GM15510 (cell line): ENCODE data around the gene PCNX4.

ENCODE experiments used
- POLR2A ChIP-seq: IDR thresholded peaks from 3 replicates; pipeline ENCODE4 v1.6.1; 2011; ENCODE audit warnings: borderline replicate concordance; ENCODE audit not compliant: insufficient read length; ENCODE audit errors: extremely low read depth

PCNX4 gene

DNA sequence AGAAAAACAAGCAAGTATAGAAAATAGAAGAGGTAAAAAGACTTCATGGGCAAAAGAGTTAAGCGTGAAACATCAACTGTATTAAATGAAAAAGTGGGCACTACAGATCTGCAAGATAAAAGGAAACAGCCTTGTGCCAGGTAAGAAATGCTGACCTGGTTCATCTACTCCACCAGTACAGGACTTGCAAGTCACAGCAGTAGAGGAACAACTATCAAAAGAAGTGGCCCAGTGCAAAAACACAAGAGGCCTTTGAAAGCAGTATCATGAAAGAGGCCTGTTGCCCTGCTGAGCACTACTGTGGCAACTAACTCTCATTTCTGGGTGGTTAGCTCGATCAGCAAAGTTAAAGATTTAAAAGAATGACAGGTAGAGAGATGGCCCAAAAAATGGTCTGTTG, 62.9 kb downstream of the PCNX4 start:
- no peak for TF ChIP-seq POLR2A

DNA sequence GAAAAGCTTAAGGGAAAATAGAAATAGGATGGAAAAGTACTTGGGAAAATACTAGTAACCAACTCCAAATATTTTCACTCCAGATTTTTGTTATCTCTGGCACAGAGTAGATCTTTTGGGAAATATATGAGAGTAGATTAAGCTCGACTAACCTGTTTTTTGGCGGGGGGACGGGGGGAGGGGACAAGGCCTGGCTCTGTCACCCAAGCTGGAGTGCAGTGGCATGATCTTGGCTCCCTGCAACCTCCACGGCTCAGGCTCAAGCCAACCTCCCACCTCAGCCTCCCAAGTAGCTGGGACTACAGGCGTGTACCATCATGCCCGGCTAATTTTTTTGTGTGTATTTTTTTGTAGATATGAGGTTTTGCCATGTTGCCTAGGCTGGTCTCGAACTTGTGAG, 68.7 kb downstream of the PCNX4 start:
- TF ChIP-seq POLR2A: no peak

DNA sequence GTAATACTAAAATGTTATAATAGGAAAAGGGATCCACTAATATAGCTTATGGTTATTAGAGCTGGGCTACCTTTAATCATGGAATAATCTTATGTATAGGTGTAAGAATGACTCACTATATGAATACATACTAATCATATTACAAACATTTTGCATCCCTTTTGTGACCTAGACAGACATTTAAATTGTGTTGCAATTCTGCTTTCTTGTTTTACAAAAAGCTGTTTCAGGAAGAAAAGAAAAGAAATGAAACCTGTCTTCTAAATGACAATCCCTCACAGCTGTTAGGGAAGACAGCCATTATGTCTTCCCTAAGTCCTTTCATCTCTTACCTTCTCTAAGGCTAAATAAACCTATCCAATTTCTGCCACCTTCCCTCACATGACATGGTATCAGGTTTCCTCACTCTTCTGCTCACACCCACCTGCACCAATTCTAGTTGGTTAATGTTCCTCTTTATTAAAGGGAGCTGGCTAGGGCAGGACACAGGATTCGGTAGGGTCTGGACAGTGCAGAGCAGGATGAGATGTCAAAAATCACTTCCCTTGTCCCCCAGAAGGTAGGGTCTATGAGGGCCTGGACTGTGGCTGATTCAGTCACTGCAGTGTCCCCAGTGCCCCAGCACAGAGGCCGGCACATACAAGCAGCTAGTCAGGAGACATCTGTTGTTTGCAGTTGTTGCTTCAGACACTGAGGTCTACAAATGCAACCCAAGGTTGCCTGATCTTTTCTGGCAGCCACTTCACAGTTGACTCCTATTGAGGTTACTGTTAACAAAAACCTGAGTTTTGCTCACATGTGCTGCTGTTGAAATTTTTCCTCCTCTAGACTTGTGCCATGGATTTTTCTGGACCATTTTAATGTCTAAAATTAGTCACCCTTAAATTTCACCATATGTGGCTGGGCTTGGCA, 69.7 kb downstream of the PCNX4 start:
- no peak for TF ChIP-seq POLR2A

DNA sequence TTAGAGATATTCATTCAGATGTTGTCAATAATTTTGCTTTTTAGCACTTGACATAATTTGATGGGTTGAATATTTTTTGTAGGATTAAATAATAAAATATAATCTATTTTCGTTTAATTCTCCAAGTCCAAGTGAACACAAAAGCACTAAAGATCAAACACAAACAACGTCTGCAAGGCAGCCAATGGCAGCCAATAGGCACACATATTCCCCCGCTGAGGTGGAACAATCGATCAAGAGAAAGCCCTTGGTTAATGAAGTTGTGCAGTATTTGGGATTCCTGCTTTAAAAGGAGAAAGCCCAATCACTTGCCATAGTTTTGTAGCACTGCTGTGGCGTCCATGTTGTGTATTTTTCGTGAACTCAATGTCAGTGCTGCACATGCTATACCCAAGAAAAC, 72.0 kb downstream of the PCNX4 start:
- no peak for TF ChIP-seq POLR2A

DNA sequence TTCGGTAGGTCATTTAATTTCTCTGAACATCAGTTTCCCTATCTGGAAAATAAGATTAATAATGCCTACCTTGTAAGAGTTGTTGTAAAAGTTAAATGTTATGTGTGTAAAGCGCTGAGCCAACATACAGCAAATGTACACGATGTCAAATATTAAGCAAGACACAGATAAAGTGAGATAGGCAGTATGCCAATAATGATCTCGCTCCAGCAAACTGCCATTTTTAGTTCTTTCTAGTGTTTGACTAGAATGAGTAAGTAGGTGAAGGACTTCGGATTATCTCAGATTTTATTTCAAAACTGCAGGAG, 72.6 kb downstream of the PCNX4 start:
- no peak for TF ChIP-seq POLR2A

DNA sequence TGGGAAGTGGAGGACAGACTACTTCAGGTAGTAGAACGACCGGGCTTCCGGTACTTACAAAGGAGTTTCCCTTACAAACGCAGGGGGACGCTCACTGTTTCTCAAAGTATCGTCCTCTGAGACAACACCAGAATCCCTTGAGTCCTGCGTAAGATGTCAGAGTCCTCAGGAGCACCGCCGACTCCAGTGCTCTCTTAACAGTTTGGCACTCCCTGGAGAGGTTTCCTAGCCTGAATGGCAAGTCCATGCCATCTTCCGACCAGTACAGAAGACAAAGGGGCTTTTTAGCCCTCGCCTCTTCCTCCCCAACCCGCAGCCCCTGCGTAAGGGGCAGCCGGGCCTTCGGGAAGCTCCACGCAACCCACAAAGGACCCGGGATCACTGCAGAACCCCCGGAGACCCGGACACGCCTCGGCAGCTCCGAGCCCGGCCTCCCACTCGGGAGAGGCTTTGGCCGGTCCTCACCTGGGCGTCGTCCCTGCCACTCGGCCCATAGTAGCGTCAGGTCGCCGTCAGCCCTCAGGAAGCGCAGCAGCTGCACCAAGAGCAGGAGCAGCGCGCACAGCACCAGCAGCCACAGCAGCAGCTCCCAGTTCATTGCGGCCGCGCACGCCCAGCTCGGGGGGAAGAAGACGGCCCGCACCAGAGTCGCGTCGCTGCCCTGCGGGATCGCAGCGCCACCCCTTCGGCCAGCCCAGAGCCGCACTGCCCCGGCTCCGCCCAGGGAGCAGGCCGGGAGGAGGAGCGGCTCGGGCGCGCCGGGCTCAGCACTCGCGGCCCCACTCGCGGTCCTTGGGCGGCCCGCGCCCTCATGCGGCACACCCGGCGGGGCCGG, 73.2 kb downstream of the PCNX4 start, which contains the start of gene DHRS7:
TSS of gene DHRS7 (minus strand) at position 687 of the 835 bp plus-strand sequence. CDS start at position 598, 89 bp downstream.
- TF ChIP-seq POLR2A: peak; percentile 72

DNA sequence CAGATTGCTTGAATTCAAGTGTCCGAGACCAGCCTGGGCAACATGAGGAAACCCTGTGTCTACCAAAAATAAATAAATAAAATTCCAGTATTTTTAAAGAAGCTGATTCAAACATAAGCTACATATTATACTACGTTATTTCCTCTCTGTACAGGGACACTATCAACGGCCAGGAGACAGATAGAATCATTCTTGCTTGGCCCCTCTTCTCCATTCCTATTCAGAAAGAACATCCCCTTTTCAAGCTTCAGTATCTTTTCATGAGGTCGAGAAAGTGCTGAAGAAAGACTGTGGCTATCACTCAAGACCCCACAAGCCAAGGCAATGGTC, 73.8 kb downstream of the PCNX4 start:
- TF ChIP-seq POLR2A: no peak

DNA sequence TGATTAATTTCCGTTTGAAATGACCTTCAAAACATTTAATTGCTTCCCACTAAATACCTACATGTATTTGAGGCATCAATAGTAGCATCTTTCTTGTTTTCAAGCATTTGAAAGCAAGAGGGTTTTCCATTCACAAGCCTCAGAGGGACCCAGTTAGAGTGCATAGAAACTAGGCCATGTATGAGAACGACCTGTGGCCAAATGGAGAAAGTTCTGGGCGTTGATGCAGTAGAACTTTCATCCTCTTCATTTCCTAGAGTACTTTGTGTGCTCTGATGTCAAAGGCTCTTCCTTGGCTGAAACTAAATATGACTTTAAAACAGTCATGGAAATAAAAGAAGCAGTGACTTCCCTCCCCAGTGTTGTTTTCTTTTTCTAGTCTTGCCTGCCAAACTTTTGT, 74.4 kb downstream of the PCNX4 start:
- no peak for TF ChIP-seq POLR2A

DNA sequence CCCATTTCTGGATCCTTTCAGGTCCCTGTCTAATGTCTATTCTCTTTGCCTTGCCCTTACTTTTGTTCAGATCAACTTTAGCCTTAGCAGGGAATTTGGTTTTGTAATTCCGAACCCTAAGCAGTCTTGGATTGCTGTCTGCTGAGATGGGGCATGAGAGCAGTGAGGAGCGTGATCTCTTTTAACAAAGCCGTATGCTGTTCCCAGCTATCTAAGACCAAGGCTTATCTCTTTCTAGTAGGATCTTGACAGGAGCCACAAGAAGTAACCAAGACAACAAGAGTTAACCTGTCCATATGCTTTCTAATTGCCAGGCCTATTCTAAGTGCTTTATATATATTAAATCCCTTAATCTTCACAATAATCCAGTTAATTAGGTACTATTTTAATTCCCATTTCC, 78.0 kb downstream of the PCNX4 start:
- no peak for TF ChIP-seq POLR2A

DNA sequence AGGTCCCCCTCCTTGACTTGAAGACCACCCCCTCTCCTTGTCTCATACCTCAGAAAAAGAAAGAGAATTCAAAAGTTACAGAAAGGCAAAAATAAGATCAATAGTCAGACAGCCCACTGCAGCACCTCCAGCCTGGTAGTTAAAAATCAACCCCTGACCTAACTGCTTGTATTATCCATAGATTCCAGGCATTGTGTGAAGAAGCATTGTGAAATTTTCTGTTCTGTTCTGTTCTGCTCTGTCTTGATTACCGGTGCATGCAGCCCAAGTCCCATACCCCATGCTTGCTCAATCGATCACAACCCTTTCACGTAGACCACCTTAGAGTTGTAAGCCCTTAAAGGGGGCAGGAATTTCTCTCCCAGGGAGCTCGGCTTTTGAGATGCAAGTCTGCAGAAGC, 79.2 kb downstream of the PCNX4 start:
- TF ChIP-seq POLR2A: no peak

DNA sequence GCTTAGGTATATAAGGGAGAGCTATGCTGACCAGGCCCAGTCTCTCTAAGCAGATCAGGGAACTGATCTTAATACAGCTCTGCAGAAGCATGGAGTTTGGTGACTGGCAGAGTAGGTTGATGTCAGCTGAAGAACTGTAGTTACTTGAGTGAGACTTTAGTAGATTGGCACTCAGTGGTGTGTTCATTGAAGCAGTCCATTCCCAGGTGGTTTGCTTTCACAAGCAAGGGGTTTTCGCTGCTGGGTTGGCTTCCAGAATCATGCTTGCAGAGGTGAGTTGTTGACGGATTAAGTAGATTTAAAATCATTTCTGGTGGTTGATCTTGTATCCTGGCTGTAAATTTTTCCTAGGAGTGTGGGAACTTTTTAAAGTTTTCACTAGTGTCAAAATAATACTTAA, 80.0 kb downstream of the PCNX4 start:
- no peak for TF ChIP-seq POLR2A

DNA sequence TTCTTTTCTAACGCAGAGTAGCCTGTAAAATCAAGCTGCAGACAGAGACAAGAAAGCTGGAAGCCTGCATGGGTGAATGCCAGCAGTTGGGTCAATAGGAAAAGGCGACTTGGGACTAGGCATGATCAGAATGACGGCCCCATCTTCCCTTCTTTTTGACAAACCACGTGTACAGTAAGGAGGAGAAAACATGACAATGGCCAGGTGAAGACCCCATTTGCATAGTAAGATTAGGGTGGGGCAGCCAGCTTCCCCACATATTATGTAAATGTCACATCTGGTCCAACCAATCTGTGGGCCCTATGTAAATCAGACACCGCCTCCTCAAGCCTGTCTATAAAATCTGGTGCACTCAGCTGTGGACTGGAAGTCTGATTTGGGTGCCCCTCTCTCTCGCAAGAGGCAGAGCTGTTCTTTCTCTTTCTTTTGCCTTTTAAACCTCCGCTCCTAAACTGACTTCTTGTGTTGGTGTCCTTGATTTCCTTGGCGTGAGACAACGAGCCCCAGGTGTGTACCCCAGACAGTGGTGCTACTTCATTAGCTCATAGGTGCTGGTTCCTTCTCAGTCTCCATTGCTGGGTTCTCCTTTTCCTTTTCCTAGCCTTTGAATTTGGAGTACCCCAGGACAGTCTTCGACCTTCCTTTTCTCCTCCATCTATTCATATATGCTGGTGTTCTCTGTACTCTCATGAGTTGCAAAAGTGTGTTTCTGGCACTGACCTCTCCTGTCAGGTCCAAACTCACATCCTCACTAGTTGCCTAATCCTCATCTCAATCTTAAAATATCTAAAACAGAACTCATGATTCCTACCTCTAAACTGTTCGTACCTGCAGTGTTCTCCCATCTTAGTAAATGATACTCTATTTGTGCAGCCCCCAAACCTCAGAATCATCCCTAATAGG, 82.9 kb downstream of the PCNX4 start:
- TF ChIP-seq POLR2A: no peak

DNA sequence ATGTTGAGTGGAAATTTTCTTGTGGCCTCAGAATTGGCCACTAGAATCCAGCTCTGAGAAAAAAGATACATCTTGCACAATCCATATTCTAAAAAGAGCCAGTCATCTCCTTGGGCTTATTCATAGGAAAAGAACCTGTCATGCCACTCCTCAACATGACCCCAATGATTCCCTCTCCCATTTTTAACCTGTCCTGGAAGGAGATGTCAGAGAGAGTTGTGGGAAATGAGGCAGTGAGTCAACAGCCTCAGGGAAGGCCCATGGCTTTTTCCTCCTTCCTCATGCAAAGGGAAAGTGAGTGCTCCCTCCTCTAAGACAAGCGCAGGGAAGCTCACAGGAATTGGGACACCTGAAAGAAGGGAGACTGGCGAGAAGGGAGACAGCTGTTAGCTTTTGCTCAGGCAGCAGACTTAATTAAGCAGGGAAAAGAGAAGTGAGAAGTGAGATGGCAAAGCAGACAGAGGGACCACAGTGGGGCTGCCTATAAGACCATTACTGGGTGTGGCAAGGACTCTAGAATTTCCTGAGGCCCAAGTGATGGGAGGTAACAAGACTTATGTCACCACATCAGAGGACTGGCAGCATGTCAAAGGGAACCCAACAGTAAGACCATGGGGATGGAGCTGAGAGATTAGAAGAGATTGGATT, 83.7 kb downstream of the PCNX4 start:
- no peak for TF ChIP-seq POLR2A

DNA sequence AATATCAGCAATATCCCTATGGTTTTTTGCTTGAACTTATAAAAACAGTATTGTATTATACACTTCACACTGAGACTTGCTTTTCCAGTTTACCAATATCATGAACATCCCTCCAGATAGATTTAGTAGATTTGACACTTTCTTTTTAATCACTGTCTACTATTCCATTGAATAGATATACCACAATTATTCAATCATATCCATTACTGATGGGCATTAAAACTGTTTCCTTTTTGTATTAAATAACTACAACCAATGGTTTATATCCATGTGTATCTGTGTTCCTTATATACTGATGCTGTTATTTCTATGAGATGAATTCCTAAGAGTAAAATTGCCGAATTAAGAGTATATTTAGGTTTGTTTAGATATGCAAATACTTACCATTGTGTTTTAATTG, 86.4 kb downstream of the PCNX4 start:
- no peak for TF ChIP-seq POLR2A
